Panc1 (cell line): ENCODE results near the gene DMTF1.

Source experiments
- POLR2AphosphoS5 ChIP-seq: IDR thresholded peaks from 2 replicates; pipeline ENCODE4 v1.6.1; 2012; ENCODE audit warnings: mild to moderate bottlenecking, low read depth, low read length, moderate library complexity
- SIN3A ChIP-seq: IDR thresholded peaks from 2 replicates; pipeline ENCODE4 v1.6.1; 2012; ENCODE audit warnings: low read depth, mild to moderate bottlenecking, low read length, moderate library complexity, borderline replicate concordance; ENCODE audit not compliant: insufficient read depth
- TCF7L2 ChIP-seq: IDR thresholded peaks from 2 replicates; pipeline ENCODE4 v1.6.1; 2011; ENCODE audit warnings: mild to moderate bottlenecking, low read depth, low read length, inconsistent platforms
- TF ChIP-seq, protein P1 (sequence below): fragments of 450-650 bp; IDR thresholded peaks from 2 replicates; pipeline ENCODE4 v1.5.1; 2017; ENCODE audit warnings: mild to moderate bottlenecking

DNA sequence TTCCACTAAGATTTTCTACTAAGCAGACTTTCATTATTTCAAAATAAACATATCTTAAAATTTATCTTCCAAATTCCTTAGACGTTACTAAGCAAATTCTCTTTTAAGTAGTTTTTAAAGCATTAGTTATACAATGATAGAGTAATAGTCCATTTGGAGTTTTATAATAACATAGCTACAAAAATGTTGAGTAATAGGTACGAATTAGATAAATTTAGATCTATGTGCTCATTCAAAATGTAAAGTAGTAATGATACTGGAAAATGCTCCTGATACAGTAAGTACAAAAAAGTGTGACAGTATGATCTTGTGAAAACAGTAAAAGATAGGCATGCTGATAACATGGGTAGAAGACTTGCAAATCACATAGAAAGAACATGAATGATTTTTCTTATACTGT, 4.5 kb downstream of the DMTF1 start:
- TF ChIP-seq, protein P1, sequence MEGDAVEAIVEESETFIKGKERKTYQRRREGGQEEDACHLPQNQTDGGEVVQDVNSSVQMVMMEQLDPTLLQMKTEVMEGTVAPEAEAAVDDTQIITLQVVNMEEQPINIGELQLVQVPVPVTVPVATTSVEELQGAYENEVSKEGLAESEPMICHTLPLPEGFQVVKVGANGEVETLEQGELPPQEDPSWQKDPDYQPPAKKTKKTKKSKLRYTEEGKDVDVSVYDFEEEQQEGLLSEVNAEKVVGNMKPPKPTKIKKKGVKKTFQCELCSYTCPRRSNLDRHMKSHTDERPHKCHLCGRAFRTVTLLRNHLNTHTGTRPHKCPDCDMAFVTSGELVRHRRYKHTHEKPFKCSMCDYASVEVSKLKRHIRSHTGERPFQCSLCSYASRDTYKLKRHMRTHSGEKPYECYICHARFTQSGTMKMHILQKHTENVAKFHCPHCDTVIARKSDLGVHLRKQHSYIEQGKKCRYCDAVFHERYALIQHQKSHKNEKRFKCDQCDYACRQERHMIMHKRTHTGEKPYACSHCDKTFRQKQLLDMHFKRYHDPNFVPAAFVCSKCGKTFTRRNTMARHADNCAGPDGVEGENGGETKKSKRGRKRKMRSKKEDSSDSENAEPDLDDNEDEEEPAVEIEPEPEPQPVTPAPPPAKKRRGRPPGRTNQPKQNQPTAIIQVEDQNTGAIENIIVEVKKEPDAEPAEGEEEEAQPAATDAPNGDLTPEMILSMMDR = no peak
- no peak for TF ChIP-seq SIN3A
- TF ChIP-seq TCF7L2 = no peak
- TF ChIP-seq POLR2AphosphoS5 = no peak
